Activated CD4-positive, alpha-beta T cell treated with anti-CD3 and anti-CD28 coated beads, Interleukin-2, amount 50 U/mL, for 4 hours (primary cell): ENCODE measurements around the gene KCNJ9.
A peak's percentile ranks its signal among the peaks of the same experiment; 100 is the strongest.

Experiments
- DNase-seq, 2 experiments: peaks; one replicate each; pipeline ENCODE4 v3.0.0-alpha.2; 2020

The KCNJ9 gene

DNA sequence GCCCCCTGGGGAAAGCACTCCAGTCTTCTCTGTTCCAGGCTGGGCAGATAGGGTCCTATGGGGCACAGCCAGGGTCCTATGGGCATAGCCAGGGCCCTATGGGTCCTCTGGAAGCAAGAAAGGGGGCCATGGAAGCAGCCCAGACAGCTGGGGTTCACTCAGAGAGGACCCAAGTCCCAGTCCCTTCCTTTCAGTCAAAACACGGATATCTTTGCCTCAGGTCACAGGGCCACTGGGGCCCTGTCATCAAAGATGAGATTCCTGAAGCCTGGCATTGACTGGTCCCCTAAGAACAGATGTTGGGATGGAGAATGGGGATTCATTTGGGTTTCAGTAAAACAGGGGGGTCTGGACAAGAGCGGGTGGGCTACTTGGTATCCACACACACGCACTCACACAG is 8.5 kb downstream of the KCNJ9 start:
- no peak for DNase-seq

DNA sequence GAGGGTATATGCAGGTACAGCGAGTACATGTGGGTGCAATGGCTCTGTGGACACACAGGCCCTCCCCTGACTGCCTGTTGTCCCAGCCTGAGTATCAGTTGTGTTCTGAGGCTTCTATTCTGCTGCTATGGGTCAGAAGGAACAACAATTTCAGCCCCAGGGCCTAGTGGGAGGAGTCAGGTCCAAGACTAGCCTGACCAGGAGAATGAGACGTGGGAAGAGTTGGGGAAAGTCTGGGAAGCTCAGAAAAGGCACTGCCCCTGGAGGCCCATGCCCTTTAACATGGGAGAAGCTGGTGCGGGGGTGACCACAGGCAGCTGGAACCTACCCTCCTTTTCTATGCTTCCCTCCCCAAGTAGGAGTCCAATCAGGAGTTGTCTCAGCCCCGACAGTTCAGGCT is 9.4 kb downstream of the KCNJ9 start:
- DNase-seq, result no peak

DNA sequence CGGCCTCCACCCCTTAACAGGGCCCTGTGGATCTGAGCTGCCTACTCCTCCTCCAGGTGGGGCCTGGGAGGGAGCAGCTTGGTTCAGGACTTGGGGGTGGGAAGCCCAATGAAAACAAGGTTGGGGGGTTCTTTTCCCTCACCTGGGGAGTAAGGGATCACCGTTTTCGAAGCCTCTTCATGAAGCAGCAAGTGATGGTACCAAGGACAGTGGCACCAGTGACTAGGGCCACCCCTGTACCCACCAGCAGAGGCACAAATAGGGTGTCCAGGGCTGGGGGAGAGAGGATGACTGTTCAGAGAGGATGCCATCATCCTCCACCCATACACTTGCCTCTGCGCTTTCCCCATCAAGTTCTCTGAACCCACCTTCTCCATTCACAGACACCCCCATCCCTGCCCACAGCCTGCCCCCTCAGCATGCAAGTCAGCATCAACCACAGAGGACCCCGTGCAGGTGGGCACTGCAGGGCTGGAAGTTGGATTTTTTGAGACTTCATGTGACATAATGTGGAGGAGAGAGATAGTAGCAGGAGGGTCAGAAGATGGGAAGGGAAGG is 10.4 kb downstream of the KCNJ9 start:
- DNase-seq, result no peak

DNA sequence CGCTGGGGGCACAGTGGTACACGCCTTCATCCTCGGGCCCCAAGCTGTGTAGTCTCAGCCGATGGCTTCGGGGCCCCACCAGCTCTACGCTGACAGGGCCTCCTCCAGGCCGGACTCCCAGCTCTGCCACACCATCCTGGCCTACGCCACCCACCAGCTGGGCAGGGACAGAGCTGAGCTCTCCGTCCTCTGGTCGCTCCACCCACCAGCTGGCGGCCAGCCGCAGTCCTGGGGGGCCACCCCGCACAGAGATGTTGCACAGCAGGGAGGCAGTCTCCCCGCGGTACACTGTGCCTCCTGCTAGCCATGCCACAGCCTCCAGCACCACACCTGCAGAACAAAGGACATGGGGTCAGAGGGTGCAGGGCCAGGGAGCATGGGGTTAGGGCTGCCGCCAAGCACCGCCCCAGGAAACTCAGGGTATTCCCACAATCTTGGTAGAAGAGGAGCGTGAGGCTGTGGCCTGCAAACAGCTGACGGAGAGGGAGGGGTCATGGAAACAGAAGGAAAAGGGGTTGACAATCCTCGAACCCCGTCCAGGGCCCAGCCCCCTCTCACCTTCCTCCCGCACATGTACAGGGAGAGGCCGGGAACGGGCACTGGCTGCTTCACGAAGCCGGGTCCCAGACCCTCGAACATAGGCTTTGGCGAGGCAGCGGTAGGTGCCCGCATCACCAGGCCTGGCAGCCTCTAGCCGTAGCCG is 11.2 kb downstream of the KCNJ9 start:
- DNase-seq, result no peak

DNA sequence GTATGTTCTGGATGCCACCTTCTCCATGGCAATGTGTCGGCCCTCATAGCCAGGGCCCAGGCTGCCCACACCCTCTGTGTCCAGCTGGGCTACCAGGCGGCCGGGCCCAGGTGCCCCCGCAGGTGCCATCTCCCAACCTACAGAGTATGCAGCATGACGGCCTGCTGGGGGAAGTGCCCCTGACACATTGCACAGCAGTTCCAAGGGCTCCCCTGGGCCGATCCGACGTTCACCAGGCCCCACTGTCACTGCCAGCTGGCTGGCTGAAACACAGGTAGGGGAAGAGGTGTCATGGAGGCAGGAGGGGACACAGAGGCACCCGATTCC is 11.7 kb downstream of the KCNJ9 start:
- no peak for DNase-seq

DNA sequence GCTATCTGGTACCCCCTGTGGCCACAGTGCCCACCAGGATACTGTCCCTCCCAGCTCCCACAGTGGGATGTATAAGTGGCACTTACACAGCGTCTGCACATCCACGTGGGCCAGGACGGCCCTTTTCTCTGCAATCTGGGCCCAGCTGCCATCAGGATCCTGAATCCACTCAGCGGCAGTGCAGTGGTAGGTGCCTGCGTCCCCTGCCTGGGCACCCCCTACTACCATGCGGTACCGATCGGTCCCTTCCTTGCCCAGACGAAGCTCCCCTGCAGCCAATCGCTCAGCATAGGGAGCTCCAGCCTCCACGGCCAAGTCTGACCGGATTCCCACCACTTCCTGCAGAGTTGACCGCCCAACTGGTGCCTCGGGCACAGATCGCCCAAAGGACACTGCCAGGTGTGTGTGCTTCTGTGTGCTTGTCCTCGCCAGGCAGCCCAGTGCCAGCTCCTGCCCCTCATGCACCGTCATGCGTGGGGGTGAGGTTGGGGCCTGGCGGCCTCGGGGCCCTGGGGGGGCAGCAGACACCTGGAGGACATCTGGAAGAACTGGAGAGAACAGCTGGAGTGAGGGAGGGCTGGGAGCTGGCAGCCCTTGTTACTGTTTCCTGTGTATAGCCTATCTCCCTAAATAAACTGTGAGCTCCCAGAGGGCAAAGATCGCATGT is 12.4 kb downstream of the KCNJ9 start:
- no peak for DNase-seq

DNA sequence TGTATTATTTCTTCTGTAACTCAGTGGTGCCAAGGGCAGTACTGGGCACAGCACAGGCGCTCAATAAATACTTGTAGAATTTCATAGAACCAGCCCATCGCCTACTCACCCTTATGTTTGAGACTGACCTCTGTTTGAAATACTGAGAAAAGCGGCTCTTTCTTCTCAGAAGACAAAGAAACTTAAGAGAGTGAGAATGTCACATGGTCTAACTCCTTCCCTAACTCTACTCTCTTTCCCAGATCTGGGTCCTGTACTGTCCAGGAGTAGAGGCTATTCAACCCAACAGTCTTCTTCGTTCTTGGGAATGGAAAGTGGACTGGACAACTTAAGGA is 12.9 kb downstream of the KCNJ9 start:
- no peak for DNase-seq

DNA sequence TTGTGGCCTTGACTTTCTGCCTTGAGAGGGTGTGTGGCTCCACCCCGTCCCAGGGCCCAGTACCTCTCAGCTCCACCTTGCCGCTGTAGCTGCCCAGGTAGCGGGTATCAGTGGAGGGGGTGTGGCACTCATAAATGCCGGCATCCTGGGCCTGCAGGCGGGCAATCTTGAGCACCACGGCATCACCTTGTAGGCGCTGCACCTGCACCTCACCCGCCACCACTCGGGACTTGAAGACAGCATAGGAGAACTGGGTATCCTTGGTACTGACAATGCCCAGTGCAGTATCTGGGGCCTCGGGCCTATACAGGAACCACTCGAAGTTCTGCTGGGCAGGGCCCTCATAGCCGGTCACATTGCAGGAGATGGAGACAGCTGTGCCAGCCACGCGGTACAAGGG is 13.5 kb downstream of the KCNJ9 start:
- no peak for DNase-seq

DNA sequence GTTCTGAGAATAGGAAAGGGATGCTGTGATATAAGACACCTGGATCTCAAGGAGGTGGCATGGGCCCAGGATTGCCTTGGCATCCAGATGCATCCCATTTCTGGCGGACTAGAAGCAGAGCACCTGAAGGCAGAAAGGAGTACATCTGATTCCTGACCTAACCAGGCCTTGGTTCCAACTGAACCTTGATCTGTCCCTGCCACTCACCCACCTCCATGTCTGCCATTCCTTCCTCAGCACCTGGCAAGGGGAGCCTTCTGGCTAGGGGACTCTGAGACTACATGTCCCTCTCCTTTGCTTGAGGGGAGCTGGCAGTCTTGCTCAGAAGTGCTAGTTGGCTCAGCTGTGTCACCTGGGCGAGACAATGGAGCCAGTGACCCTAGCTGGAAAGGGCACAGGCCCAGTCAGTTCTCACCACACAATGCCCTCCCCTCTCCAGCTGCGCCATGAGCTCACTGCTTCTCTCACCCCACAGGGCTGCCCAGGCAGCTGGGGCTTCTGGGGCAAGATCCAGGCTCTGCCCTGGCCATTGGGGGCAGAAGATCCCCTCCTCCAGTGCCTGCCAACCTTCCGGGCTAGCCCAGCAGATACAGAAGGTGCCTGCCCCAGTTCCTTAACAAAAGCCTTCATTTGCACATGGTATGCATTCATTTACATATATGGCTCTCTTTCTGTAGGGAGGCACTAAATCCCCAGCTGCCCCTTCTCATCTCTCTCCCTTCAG is 14.2 kb downstream of the KCNJ9 start:
- no peak for DNase-seq

DNA sequence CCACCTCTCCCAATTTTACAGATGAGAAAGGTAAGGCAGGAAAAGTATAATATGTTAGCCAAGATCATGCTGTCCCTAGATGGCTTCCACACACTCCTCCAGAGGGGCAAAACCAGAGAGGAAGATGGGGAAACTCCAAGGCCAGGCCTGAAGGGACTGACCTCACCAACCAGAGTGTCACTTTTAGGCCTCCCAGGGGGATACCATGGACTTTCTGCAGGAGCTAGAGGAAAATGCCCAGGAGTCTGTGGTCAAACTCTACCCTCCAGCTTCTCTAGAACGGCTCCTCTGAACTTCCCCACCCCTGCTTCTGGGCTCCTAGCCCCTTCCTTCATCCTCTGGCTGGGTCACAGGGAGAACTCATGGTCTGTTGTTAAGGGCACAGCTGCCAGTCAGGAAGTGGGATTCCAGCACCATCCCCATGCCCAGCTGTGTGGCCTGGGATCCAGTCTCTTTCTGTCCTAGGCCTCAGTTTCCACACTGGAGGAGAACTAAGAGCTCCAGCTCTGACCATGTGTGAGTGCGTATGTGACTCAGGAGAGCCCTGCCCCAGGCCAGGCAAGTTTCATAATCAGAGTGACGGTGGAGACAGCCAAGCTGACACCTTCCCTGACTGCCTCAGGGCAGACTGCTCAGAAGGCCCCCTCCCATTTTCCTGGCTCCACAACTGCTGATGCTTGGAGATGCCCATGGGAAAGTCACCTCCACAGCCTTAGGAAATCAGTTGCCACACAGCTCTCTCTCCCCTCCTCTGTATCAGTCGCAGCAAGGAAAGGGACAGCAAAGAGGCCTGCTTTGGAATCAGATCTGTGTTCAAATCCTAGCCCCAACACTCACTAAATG is 15.2 kb downstream of the KCNJ9 start:
- DNase-seq, result no peak

DNA sequence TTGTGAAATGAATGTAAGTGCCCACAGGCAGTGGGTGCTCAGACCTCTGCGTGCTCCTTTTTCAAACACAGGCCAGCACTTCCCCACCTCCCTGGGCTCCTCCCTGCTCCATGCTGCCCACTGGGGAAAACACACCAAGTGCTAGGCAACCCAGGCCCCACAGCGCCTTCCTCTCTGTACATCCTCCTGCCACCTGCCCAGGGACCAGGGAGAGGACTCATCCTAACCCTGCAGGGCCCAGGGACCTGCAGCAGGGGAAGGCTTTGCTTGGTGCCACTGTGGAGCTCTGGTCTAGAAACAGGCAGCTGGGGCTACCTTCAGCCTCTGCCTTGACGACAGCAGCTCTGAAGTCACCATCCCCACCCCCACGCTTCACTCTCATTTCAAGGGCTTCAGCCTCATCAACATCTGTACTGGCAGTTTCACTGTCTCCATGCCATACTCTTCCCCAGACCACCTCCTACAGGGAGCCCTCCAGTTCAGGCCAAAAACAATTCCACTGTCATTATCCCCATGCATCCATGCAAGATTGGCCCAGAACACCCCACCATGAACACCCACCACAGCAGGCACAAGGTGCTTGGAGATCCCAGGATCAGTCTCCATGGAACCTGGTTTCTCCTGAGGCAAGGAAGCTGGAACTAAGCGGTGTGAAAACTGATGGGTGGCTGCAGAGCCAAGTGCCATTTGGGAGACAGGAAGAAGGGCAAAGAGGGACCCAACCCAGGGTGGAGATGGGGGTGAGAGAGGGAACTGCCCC is 16.0 kb downstream of the KCNJ9 start:
- peak; percentile 17 to 26 for DNase-seq

DNA sequence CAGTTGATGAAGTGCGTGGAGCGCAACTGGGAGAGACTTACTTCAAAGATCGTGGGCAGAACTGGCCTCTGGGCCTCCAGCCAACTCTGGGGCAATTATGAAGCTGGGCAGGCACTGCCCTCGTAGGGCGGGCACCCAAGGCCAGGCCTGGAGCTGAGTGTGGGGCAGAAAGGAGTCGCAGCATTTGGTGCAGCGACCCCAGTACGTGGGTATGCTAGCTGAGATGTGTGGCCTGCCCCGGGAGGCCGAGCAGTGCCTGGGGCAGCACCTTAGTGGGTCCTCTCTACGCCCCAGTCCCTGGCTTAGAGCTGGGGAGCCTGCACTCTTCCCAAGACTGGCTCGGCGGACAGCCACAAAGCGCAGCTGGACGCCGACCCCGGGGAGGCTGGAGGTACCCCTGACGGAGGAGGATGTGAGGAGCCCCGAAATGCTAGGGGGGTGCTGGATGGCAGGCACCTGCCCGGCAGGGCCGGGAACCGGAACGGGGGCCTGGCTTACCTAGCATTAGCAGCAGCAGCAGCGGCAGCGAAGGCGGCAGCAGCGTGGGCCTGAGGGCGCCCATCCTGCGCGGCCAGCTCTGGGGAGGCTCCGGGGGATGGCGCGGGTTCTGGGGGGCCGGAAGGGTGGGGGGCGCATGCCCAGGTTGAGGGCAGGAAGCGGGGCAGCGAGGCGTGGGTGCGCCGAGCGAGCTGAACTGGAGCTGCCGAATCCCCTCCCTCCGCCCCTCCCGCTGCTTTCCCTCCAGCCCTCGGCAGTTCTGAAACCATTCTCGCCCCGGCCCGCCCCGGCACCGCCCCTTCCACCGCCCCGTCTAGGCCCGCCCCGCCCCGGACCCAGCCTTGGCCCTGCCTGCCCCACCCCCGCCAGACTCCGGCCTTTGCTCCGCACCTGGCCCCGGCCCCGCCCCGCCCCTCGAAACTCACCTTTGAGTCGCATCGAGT is 16.8 kb downstream of the KCNJ9 start, which contains the start of gene IGSF8:
Gene IGSF8, minus strand, starts transcription at position 709 of the 941 bp plus-strand sequence. Its CDS starts 147 bp downstream, at position 562.
- peak; percentile 92 to 93 for DNase-seq

DNA sequence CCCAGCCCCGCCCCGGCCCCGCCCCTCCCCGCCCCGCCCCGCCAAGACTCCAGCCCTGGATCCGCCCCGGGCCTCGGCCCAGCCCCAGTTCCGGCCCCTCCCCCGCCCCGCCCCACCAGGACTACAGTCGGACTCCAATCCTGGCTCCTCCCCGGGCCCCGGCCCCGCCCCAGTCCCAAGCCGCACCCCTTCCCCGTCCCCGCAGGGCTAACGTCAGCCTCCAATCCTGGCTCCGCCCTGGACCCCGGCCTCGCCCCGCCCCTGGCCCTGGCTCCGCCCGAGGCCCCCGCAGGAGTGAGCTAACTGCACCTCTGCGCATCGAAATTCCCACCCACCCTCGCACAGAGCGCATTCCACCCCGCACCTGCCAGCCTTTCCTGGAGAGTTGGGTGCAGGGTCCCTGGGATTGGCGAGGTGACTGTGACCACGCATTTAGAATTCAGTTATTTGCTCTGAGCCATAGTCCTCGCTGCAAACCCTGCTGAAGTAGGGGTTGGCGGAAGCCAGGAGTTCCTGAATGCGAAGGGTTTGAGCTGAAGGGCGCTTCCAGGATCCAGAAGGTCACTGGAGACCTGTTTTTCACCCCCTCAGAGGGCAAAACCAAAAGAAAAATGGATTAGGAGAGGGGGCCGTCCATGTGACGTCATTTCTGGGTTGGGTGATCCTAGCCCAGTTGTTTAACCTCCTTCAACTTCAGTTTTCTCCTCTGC is 17.7 kb downstream of the KCNJ9 start:
- DNase-seq, result peak; percentile 99 to 100

DNA sequence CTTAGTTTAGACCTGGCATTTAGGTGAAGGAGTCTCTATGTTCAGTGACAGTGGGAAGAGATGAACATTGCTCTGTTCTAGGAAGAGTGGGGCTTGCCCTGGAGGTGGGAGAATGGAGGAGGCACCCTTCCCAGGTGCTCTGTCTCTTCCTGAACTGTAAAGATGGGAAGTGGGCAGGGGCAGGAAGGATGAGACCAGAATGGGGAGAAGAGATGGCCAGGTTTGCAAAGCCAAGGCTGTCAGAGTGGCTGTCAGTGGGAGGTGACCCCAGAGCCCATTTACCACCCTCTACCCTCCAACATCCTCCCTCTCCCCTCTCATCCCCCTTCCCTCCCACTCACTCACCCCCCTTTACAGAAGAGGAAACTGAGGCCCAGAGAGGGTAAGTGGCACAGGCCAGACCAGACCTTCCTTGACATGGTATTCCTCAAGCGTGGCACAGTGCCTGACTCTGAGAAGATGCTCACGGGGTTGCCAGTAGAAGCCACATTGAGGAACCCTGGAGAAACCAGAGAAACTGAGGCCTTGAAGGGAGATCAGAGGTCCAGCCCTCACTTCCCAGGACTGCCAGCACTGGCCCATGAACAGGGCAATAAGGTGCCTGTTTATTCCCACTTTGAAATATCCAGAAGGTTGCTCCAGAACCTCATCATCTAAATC is 18.5 kb downstream of the KCNJ9 start:
- DNase-seq, result no peak

DNA sequence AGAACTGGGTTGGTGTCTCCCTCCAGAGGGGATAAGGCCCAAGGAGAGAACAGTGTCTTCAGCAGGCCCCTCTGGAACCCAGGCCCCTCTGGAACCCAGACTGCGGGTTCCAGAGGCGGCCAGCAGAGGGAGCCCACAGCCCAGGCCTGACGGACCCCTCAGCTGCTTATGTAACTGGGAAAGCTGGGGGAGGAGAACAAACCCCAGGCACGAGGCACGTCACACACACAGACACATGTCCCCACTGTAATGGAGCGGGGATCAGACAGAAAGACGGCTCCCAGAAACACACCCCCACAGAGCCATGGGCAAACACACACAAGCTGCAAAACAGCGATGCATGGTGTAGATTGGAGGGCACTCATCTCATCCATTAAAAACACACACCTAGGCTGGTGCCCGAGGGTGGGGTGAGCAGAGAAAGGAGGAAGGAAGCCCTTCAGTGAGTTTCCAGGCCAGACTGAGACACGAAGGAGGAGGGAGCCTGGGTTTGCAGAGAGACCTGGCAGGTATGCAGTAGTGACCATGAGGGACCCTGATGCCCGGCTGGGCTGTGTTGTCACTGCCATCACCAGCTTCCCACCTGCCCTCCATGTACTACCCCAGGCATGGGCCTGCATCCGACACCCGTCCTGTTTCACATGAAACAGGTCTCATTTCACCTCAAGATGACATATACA is 19.8 kb downstream of the KCNJ9 start:
- DNase-seq, result peak; percentile 69

DNA sequence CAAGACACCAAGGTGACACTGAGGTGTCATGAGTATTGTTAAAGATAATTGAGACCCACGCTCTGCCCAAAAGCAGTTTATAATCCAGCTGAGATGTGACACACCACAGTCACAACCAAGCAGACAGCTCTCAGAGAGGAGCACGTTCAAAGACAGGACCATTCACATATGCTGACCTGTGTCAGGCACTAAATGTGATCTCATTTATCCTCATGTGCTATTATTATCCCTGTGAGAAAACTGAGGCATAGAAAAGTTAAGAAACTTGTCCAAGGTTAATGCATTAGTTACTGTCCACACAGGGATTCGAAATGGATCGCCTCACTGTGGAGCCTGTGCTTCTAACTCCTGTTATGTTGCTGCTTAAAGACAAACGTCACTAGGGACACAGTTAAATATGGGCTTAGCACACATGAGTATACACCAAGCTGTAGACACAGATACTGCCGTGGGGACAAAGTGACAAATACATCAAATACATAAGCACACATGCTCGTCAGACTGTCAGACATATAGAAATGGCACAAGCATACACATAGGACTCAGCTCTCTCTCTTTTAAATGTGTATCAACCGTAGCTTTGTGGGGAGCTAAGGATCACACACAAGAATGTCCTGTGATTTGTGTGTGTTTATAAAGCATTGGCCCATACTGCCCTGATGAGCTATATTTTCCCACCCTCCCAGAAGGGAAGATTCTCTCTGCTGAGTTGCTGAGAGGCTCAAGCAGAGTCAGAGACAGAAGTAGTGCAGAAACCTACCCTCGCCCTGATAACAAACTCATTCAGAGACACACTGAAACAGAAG is 20.6 kb downstream of the KCNJ9 start:
- DNase-seq, result no peak

DNA sequence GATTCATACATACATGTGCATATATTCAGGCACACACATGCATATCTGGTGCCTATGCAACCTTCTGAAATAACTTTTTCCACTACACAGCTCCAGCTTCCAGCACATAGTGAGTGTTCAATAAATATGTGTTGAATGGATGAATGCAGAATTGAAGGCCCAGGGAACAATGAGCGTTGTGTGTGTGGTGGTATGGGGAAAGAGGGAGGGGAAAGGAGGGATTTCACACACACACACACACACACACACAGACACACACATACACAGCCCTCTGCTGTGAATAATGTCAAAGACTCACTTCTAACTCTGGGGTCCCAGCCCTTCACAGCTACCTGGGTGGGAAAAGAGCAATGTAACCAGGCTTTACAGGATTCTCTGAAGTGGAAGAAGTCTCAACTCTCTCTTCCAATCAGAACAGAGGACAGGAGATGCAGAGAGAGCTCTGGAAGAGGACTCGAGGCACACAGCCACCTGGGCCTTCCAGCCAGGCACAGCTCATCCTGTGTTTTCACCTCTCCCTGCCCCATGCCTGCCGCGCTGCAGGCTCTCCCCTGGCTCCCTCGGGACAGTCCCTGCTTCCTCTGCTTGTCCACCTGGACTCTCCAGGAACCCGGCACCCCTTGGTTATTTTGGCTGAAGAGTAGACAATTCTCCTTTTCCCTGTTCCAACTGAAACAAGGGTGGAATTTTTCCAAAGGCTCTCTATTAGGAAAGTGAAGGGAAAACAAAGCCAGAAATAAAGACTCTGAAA is 22.5 kb downstream of the KCNJ9 start:
- DNase-seq, result no peak

DNA sequence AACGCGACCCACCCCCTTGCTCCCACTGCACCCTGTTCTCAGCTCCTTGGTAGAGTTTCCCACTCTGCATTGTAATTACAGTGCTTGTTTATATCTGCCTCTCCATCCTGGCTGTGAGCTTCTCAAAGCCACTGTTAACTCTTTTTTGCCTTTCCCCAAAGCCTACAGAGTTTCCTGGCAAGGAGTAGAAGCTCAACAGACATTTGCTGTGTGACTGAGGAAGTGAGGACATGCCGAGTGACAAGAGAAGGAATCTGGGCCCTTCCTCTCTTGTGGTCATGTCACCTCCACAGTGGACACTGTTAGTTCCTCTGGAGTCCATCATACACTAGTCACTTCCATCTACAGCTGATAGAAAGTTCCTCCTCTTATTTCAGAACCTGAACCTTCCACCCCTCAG is 23.1 kb downstream of the KCNJ9 start:
- DNase-seq, result no peak
